Endothelial cell of umbilical vein (primary cell): ENCODE measurements around the gene SEZ6L. TPM values are rescaled to one million over a fixed set of nuclear protein-coding genes. Genes with fewer than 3 reads are reported as not detected.

Source experiments
- BruUV-seq: library from RNA; stranded (reverse); fragments of 400-500 nt; replicated peaks from 2 replicates; lab custom pipeline; 2021; lab: Mats Ljungman, UMichigan
- CTCF ChIA-PET: fragments of 300-600, 350-600 bp; sonication (Branson Sonifier 250); formaldehyde crosslinking; loops from one replicate; lab custom pipeline; 2021; ENCODE audit warnings: antibody characterized with exemption, inconsistent platforms; lab: Charles Lee
- POLR2A ChIA-PET: fragments of 300-600, 350-600 bp; sonication (Branson Sonifier 250); formaldehyde crosslinking; loops from one replicate; lab custom pipeline; 2021; ENCODE audit warnings: antibody characterized with exemption, inconsistent platforms; lab: Charles Lee
- DNase-seq: peaks from one replicate; pipeline ENCODE4 v3.0.0-alpha.2; 2011; ENCODE audit warnings: low read depth, low spot score
- FAIRE-seq: peaks from 2 replicates; lab custom pipeline; 2011; peaks lifted over from hg19 to GRCh38; lab: Jason Lieb, UNC
- H2AFZ ChIP-seq: 2 replicates; pipeline ENCODE4 v1.6.0; 2012; ENCODE audit warnings: low read depth, low read length, control low read depth, inconsistent platforms
- H3K27ac ChIP-seq: 2 replicates; pipeline ENCODE4 v1.5.1; 2011; ENCODE audit warnings: low read depth, mild to moderate bottlenecking, control low read depth, low read length, moderate library complexity; ENCODE audit not compliant: insufficient read depth
- H3K27me3 ChIP-seq, 2 experiments: 2 replicates each; pipeline versions ENCODE4 v1.6.0 to v1.6.1; 2011; ENCODE audit warnings: low read length in 2 of 2, mixed read lengths in 1 of 2; ENCODE audit not compliant: control insufficient read depth in 2 of 2, insufficient read depth in 2 of 2
- H3K36me3 ChIP-seq, 2 experiments: 2 replicates in 1 of 2; 3 replicates in 1 of 2; pipeline ENCODE4 v1.5.1; 2011; ENCODE audit warnings: low read length in 2 of 2, mild to moderate bottlenecking in 1 of 2, moderate library complexity in 1 of 2; ENCODE audit not compliant: control insufficient read depth in 2 of 2, insufficient read depth in 2 of 2; ENCODE audit errors: extremely low read depth in 1 of 2
- H3K4me1 ChIP-seq: 3 replicates; pipeline ENCODE4 v1.5.1; 2011; ENCODE audit warnings: mild to moderate bottlenecking, low read length; ENCODE audit not compliant: control insufficient read depth, insufficient read depth; ENCODE audit errors: extremely low read depth
- H3K4me2 ChIP-seq: 2 replicates; pipeline ENCODE4 v1.6.1; 2011; ENCODE audit warnings: low read length, control low read depth, mixed read lengths; ENCODE audit not compliant: insufficient read depth
- H3K4me3 ChIP-seq, 3 experiments: fragments of 200-600 bp in 1 of 3; sonication (generic), shearing (Covaris generic) in 1 of 3; replicated peaks in 1 of 3; 2 replicates each; pipeline ENCODE4 v1.5.1; 2011 to 2016; ENCODE audit warnings: control low read depth in 3 of 3, low read length in 3 of 3, mild to moderate bottlenecking in 2 of 3, inconsistent platforms in 1 of 3, low read depth in 1 of 3, moderate library complexity in 1 of 3; ENCODE audit not compliant: insufficient read depth in 1 of 3
- H3K79me2 ChIP-seq: 2 replicates; pipeline ENCODE4 v1.6.0; 2012; ENCODE audit warnings: low read length, inconsistent platforms; ENCODE audit not compliant: control insufficient read depth, insufficient read depth
- H3K9ac ChIP-seq: replicated peaks from 2 replicates; pipeline ENCODE3; 2011; ENCODE audit warnings: low read length, control low read depth; ENCODE audit not compliant: insufficient read depth; ENCODE audit errors: extremely low read depth
- H3K9me1 ChIP-seq: replicated peaks from 3 replicates; pipeline ENCODE4 v1.6.0; 2011; ENCODE audit warnings: mild to moderate bottlenecking, low read length; ENCODE audit not compliant: control insufficient read depth, insufficient read depth; ENCODE audit errors: extremely low read depth
- H3K9me3 ChIP-seq: replicated peaks from 2 replicates; pipeline ENCODE4 v1.5.1; 2012; ENCODE audit warnings: low read length, inconsistent platforms; ENCODE audit not compliant: control insufficient read depth, insufficient read depth
- H4K20me1 ChIP-seq: replicated peaks from 2 replicates; pipeline ENCODE3; 2011; ENCODE audit warnings: mild to moderate bottlenecking, low read length; ENCODE audit not compliant: control insufficient read depth, insufficient read depth; ENCODE audit errors: extremely low read depth
- EZH2 ChIP-seq: IDR thresholded peaks from 2 replicates; pipeline ENCODE4 v1.6.1; 2012; ENCODE audit warnings: borderline replicate concordance, low read depth, mild to moderate bottlenecking, moderate library complexity, low read length, inconsistent platforms; ENCODE audit not compliant: severe bottlenecking
- FOS ChIP-seq: IDR thresholded peaks from 2 replicates; pipeline ENCODE4 v1.6.1; 2011; ENCODE audit warnings: mild to moderate bottlenecking, low read length, moderate library complexity, borderline replicate concordance; ENCODE audit not compliant: insufficient read depth
- GATA2 ChIP-seq: IDR thresholded peaks from 2 replicates; pipeline ENCODE4 v1.7.0; 2011; ENCODE audit warnings: low read depth, mild to moderate bottlenecking, moderate library complexity, mixed read lengths, low read length; ENCODE audit not compliant: insufficient read length, insufficient read depth
- JUN ChIP-seq: IDR thresholded peaks from 2 replicates; pipeline ENCODE4 v1.6.1; 2011; ENCODE audit warnings: borderline replicate concordance, low read depth; ENCODE audit not compliant: insufficient read length, insufficient read depth
- MYC ChIP-seq: IDR thresholded peaks from one replicate; pipeline ENCODE4 v1.6.1; 2011; ENCODE audit warnings: mild to moderate bottlenecking, low read depth, low read length
- POLR2A ChIP-seq: IDR thresholded peaks from 2 replicates; pipeline ENCODE4 v1.6.1; 2012; ENCODE audit warnings: low read depth, mild to moderate bottlenecking, control low read depth, low read length
- POLR2AphosphoS5 ChIP-seq: IDR thresholded peaks from 2 replicates; pipeline ENCODE4 v1.6.1; 2012; ENCODE audit warnings: low read depth, mild to moderate bottlenecking, control low read depth, low read length, moderate library complexity; ENCODE audit not compliant: insufficient read depth
- dilution Hi-C: fragments of 300-500 bp; cut with MboI; formaldehyde crosslinking; loops from one replicate; pipeline ENCODE4 v1.15.0; 2019; ENCODE audit warnings: low sequenced_read_pairs; ENCODE audit not compliant: extremely low pct_ligation_motif_present
- intact Hi-C: fragments of 100-400 bp; cut with micrococcal nuclease; formaldehyde crosslinking; loops from one replicate; pipeline ENCODE4 v1.10.0; 2022
- polyA plus RNA-seq, 4 experiments: library from polyadenylated mRNA; depleted of rRNA in 3 of 4; stranded (reverse) in 3 of 4; unstranded in 1 of 4; fragments of >200 nt; gene quantifications; 2 replicates each; pipeline versions ENCODE4 v1.2.1 to v1.2.3, GENCODE V29; 2011 to 2012; ENCODE audit warnings: missing spikeins in 1 of 4
- total RNA-seq: library from RNA; stranded (reverse); gene quantifications from 2 replicates; pipeline ENCODE4 v1.2.3, GENCODE V29; 2021
- TF ChIP-seq, protein P1 (sequence below), 2 donors: IDR thresholded peaks; 1 replicate in 1 of 2; 2 replicates in 1 of 2; pipeline ENCODE4 v1.5.1; 2011; ENCODE audit warnings: low read length in 2 of 2, mild to moderate bottlenecking in 2 of 2, moderate library complexity in 2 of 2, control low read depth in 1 of 2, inconsistent platforms in 1 of 2, low read depth in 1 of 2; ENCODE audit not compliant: insufficient read depth in 1 of 2; ENCODE audit errors: extremely low read depth in 1 of 2
- TF ChIP-seq, protein P2 (sequence below): IDR thresholded peaks from 2 replicates; pipeline ENCODE4 v1.6.1; 2011; ENCODE audit not compliant: insufficient read depth, insufficient read length

The SEZ6L gene
- total and polyA plus RNA-seq, 2 donors (not counting 3 experiments of a cell fraction or from before 2014, with no cell fraction given), result not detected

DNA sequence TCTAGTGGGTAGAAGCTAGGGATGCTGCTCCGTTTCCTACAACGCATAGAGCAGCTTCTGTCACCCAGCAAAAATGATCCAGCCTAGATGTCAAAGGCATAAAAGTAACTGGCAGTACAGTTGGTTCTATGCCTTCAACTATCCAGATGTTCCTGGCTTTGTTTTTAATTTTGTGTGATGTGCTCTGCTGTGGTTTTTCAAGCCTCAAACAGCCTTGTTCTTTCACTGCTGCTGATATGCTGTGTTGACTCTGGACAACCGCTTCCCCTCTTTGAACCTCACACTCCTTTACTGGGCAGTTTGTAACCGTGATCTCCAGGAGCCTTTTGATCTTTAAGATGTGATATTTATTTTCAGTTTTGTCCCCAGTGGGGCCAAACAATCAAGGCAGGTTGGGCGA is 116.4 kb downstream of the SEZ6L start:
- POLR2A ChIA-PET, result no interaction called here
- DNase-seq (no peak), FAIRE-seq (no peak)
- H3K27ac ChIP-seq, result no peak overlapping the region
- H3K4me2 ChIP-seq, result no peak overlapping the region
- H4K20me1 ChIP-seq, result no peaks in the 10 kb centered on the region
- TF ChIP-seq GATA2 (no peak), FOS (no peak), POLR2A (no peak)
- TF ChIP-seq, protein P1, sequence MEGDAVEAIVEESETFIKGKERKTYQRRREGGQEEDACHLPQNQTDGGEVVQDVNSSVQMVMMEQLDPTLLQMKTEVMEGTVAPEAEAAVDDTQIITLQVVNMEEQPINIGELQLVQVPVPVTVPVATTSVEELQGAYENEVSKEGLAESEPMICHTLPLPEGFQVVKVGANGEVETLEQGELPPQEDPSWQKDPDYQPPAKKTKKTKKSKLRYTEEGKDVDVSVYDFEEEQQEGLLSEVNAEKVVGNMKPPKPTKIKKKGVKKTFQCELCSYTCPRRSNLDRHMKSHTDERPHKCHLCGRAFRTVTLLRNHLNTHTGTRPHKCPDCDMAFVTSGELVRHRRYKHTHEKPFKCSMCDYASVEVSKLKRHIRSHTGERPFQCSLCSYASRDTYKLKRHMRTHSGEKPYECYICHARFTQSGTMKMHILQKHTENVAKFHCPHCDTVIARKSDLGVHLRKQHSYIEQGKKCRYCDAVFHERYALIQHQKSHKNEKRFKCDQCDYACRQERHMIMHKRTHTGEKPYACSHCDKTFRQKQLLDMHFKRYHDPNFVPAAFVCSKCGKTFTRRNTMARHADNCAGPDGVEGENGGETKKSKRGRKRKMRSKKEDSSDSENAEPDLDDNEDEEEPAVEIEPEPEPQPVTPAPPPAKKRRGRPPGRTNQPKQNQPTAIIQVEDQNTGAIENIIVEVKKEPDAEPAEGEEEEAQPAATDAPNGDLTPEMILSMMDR (IDR thresholded peaks at IDR 0.05; ENCODE audit: extremely low read depth in 1 of 2, insufficient read depth in 1 of 2, low read depth in 1 of 2, low read length in 2 of 2), result no peak
- no peaks in the 10 kb centered on the region for H3K27me3 ChIP-seq
- H3K4me1 ChIP-seq, result no peaks in the 10 kb centered on the region
- H3K9ac ChIP-seq, result no peak overlapping the region
- H3K36me3 ChIP-seq, result no peaks in the 10 kb centered on the region
- H3K9me1 ChIP-seq, result no peaks in the 10 kb centered on the region
- no TSS peak for BruUV-seq
- CTCF ChIA-PET, result no interaction called here
- intact Hi-C loops, result no loop called here
- no peak overlapping the region for H3K4me3 ChIP-seq
- no peak overlapping the region for H2AFZ ChIP-seq
- H3K9me3 ChIP-seq, result no peaks in the 10 kb centered on the region
- dilution Hi-C loops, result no loop called here
- no peaks in the 10 kb centered on the region for H3K79me2 ChIP-seq

DNA sequence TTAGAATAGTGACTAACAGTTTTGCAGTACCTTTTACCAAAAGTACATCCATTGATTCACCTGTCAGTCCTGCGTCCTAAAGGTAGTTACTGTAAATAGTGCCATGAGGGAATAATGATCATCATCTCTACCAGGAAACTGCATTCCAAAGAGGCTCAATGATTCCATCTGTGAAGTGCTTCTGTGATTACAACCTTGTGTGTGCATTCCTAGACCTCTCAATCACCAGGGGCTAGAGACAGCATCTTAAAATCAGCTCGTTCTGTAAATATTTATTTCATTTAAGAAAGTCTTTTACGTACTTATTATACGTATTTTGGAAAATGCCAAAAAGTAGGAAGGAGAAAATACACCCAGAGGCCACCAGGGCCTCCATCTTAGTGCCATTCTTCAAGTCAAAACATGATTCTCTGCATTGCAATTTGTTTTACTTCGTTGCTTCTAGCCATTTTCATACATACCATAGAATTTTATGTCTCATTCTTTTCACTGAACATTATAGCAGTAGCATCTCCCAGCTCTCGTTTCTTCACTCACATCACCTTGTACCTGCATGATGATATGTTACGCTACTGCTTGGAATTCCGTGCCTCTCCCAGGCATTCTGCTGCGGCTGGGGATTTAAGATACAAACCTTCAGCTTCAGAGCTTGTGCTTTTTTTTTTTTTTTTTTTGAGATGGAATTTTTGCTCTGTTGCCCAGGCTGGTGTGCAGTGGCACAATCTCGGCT is 117.0 kb downstream of the SEZ6L start:
- no peaks in the 10 kb centered on the region for H4K20me1 ChIP-seq
- no peaks in the 10 kb centered on the region for H3K9me3 ChIP-seq
- intact Hi-C loops (no loop called here), dilution Hi-C loops (no loop called here)
- ChIA-PET POLR2A (no interaction called here), CTCF (no interaction called here)
- H3K4me2 ChIP-seq, result no peak overlapping the region
- TF ChIP-seq EZH2 (no peak), JUN (no peak), POLR2AphosphoS5 (no peak), FOS (no peak), POLR2A (no peak), GATA2 (no peak), MYC (no peak)
- TF ChIP-seq, protein P1 (IDR thresholded peaks at IDR 0.05; ENCODE audit: extremely low read depth in 1 of 2, insufficient read depth in 1 of 2, low read depth in 1 of 2, low read length in 2 of 2), result no peak
- TF ChIP-seq, protein P2, sequence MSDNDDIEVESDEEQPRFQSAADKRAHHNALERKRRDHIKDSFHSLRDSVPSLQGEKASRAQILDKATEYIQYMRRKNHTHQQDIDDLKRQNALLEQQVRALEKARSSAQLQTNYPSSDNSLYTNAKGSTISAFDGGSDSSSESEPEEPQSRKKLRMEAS, result no peak
- H3K36me3 ChIP-seq, result no peaks in the 10 kb centered on the region
- no peaks in the 10 kb centered on the region for H3K9me1 ChIP-seq
- no peak overlapping the region for H3K27ac ChIP-seq
- no peak overlapping the region for H3K9ac ChIP-seq
- no peaks in the 10 kb centered on the region for H3K79me2 ChIP-seq
- no TSS peak for BruUV-seq
- no peak overlapping the region for H2AFZ ChIP-seq
- DNase-seq (no peak), FAIRE-seq (no peak)
- H3K27me3 ChIP-seq, result no peaks in the 10 kb centered on the region
- no peak overlapping the region for H3K4me3 ChIP-seq
- H3K4me1 ChIP-seq, result no peaks in the 10 kb centered on the region
